Kidney (tissue), 14 donors: ENCODE results near the gene C1GALT1. TPM values are rescaled to one million over a fixed set of nuclear protein-coding genes. Genes with fewer than 3 reads are reported as not detected.
A peak's percentile ranks its signal among the peaks of the same experiment; 100 is the strongest.

Source experiments
- DNase-seq, 5 donors: peaks; one replicate each; pipeline ENCODE4 v3.0.0-alpha.2; 2013 to 2020
- FAIRE-seq: peaks from 2 replicates; lab custom pipeline; 2012; peaks lifted over from hg19 to GRCh38; lab: Jason Lieb, UNC
- H3K27ac ChIP-seq, 2 donors: one replicate each; pipeline ENCODE4 v1.7.0; 2013; ENCODE audit warnings: low read depth in 2 of 2, low read length in 2 of 2, inconsistent platforms in 1 of 2
- H3K27me3 ChIP-seq: one replicate; pipeline ENCODE4 v1.7.1; 2013; ENCODE audit warnings: low read length, inconsistent platforms; ENCODE audit not compliant: control insufficient read depth, insufficient read depth
- H3K36me3 ChIP-seq, 3 donors: one replicate each; pipeline versions ENCODE4 v1.7.0 to v1.7.1; 2013; ENCODE audit warnings: low read length in 3 of 3, control low read depth in 1 of 3, inconsistent platforms in 1 of 3; ENCODE audit not compliant: insufficient read depth in 3 of 3, control insufficient read depth in 2 of 3
- H3K4me1 ChIP-seq, 3 donors: one replicate each; pipeline versions ENCODE4 v1.7.0 to v1.7.1; 2013; ENCODE audit warnings: low read length in 3 of 3, inconsistent platforms in 1 of 3, low read depth in 1 of 3; ENCODE audit not compliant: control insufficient read depth in 2 of 3, insufficient read depth in 2 of 3
- H3K4me3 ChIP-seq, 3 donors: one replicate each; pipeline versions ENCODE4 v1.7.0 to v1.8.1; 2013; ENCODE audit warnings: low read length in 3 of 3, control low read depth in 1 of 3, inconsistent platforms in 1 of 3
- H3K9ac ChIP-seq, 3 donors: one replicate each; pipeline versions ENCODE4 v1.7.0 to v1.7.1; 2013; ENCODE audit warnings: low read length in 3 of 3, control low read depth in 1 of 3, inconsistent platforms in 1 of 3
- H3K9me3 ChIP-seq, 3 donors: one replicate each; pipeline versions ENCODE4 v1.7.0 to v1.7.1; 2013; ENCODE audit warnings: low read length in 3 of 3, control low read depth in 1 of 3, inconsistent platforms in 1 of 3; ENCODE audit not compliant: control insufficient read depth in 2 of 3, insufficient read depth in 1 of 3
- intact Hi-C: fragments of 100-400 bp; cut with DNase I; formaldehyde crosslinking; loops from one replicate; pipeline ENCODE4 v1.11.1; 2022
- polyA plus RNA-seq: library from polyadenylated mRNA; stranded (reverse); fragments of 350-450 nt; fragmentation: Illumina TruSeq; extraction: RNeasy Lipid Tissue Mini Kit (QIAGEN cat#74804); gene quantifications from one replicate; pipeline ENCODE4 v1.2.3, GENCODE V29; 2014; ENCODE audit warnings: low read depth, low replicate concordance; ENCODE audit not compliant: insufficient read depth
- total RNA-seq: library from RNA; stranded (reverse); fragmentation: NEBNext Ultra II Directional; extraction: Animal tissue kit (Norgen Biotek cat#: 25700); gene quantifications from one replicate; pipeline ENCODE4 v1.2.1, GENCODE V29; 2021
- TF ChIP-seq, protein P1 (sequence below): IDR thresholded peaks from 3 replicates; pipeline ENCODE4 v1.5.1; 2012; ENCODE audit warnings: mild to moderate bottlenecking, moderate library complexity, borderline replicate concordance; ENCODE audit not compliant: insufficient read depth; ENCODE audit errors: extremely low read depth
- donor health status: control.
- donor health status: control.
- donor health status: control.
- donor health status: control.
- donor health status: control.
- donor health status: DM: yes; HTN: yes; CAD: no.
- donor health status: Normal renal cell carcinoma (clear cell type).

Gene C1GALT1
- total and polyA plus RNA-seq, 2 donors from 2014 or later, result 16.0 to 43.0 TPM

DNA sequence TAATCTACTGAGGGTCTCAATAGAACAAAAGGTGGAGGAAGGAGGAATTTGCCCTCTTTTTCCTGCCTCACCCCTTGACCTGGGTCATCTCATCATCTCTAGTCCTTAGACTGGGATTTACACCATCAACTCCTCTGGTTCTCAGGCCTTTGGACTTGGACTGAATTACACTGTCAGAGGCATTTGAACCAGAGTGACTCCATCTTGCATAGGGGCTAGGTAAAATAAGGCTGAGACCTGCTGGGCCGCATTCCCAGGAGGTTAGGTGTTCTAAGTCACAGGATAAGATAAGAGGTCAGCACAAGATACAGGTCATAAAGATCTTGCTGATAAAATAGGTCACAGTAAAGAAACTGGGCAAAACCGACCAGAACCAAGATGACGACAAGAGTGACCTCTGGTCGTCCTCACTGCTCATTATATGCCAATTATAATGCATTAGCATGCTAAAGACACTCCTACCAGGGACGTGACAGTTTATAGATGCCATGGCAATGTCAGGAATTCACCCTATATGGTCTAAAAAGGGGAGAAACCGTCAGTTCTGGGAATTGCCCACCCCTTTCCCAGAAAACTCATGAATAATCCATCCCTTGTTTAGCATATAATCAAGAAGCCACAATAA is 84.0 kb downstream of the C1GALT1 start:
- no peaks in the 10 kb centered on the region for H3K27me3 ChIP-seq
- DNase-seq, result no peak
- no peak overlapping the region for H3K27ac ChIP-seq
- no peak overlapping the region for H3K4me3 ChIP-seq
- no peaks in the 10 kb centered on the region for H3K36me3 ChIP-seq
- TF ChIP-seq, protein P1, sequence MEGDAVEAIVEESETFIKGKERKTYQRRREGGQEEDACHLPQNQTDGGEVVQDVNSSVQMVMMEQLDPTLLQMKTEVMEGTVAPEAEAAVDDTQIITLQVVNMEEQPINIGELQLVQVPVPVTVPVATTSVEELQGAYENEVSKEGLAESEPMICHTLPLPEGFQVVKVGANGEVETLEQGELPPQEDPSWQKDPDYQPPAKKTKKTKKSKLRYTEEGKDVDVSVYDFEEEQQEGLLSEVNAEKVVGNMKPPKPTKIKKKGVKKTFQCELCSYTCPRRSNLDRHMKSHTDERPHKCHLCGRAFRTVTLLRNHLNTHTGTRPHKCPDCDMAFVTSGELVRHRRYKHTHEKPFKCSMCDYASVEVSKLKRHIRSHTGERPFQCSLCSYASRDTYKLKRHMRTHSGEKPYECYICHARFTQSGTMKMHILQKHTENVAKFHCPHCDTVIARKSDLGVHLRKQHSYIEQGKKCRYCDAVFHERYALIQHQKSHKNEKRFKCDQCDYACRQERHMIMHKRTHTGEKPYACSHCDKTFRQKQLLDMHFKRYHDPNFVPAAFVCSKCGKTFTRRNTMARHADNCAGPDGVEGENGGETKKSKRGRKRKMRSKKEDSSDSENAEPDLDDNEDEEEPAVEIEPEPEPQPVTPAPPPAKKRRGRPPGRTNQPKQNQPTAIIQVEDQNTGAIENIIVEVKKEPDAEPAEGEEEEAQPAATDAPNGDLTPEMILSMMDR, result no peak
- no peaks in the 10 kb centered on the region for H3K9me3 ChIP-seq
- no peaks in the 10 kb centered on the region for H3K4me1 ChIP-seq
- intact Hi-C loops, result no loop called here
- FAIRE-seq, result no peak
- H3K9ac ChIP-seq, result no peak overlapping the region

DNA sequence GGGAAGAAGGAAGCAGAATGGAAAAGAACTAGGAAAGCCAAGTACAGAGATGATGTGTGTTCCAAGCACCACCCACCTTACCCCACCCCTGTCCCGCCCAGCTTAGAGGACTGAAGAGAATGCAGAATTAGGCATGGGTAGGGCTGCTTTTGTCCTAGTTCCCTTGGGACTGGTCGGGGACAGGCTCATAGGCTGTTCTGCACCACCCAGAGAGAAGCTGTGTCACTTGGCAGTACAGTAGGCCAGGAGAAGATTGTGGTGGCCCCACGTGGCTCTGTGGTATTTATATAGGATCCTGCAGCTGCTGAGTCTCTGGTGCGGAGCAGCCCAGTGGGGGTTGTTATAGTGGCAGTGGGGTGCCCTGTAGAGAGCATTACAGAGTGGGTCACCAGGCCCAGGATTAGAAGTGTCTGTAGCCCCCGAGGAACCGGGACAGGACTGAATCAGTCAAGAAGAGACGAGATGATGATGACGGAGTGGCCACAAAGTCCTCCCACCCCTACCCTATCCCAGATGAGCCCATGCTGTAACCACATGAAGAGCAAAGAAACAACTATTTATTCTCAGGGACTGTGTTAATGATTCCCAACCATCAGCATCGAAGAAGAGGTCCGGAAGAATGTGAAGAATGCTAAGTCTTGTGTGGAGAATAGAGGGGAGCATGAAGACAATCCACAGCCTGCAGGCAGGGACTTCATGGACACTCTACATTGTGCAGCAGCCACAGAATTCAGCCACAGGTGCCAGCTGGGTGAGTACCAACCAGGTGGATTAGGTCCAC is 88.9 kb downstream of the C1GALT1 start:
- intact Hi-C loops, result no loop called here
- Histone ChIP-seq H3K9me3 (no peaks in the 10 kb centered on the region), H3K27ac (no peak overlapping the region), H3K36me3 (no peaks in the 10 kb centered on the region), H3K27me3 (no peaks in the 10 kb centered on the region), H3K4me1 (no peaks in the 10 kb centered on the region), H3K4me3 (no peak overlapping the region), H3K9ac (no peak overlapping the region)
- FAIRE-seq, result no peak
- DNase-seq, result no peak
- TF ChIP-seq, protein P1, result no peak

DNA sequence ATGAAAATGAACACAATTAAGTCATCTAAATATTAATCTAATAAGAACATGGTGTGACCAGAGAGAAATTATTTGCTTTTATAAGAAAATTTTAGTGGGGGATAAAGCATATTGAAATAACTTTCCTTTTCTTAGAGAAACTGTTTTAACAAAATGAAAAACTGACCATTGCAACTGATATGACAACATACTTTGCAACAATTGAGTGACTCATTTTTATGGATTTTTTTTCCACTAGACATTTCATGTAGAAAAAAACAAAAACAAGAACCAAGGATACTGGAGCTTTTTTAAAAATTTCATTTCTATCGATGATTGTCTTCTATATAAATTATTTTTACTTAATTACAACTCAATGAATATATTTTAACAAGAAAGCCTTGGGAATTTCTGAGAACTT is 90.0 kb downstream of the C1GALT1 start:
- intact Hi-C loops, result no loop called here
- Histone ChIP-seq H3K4me1 (no peaks in the 10 kb centered on the region), H3K9ac (no peak overlapping the region), H3K27me3 (no peaks in the 10 kb centered on the region), H3K27ac (no peak overlapping the region), H3K36me3 (no peaks in the 10 kb centered on the region), H3K9me3 (no peaks in the 10 kb centered on the region), H3K4me3 (no peak overlapping the region)
- DNase-seq (no peak), FAIRE-seq (peak; percentile 46)
- TF ChIP-seq, protein P1, result no peak
